HG02798 (cell line): Measurements from ENCODE around the gene BCO2.

Experiments used
- ATAC-seq: cut with Tn5 transposase; IDR thresholded peaks from one replicate; pipeline ENCODE4 v1.9.1; 2021; ENCODE audit warnings: mild to moderate bottlenecking; ENCODE audit not compliant: unreplicated experiment, poor library complexity

The BCO2 gene

GRCh38 chr11:112237451-112237850 lies 62.1 kb downstream of the BCO2 start:
- no peak for ATAC-seq

GRCh38 chr11:112238041-112238440 lies 62.7 kb downstream of the BCO2 start:
- ATAC-seq, result no peak

GRCh38 chr11:112241486-112241885 lies 66.2 kb downstream of the BCO2 start:
- ATAC-seq, result no peak

- no peak for ATAC-seq
These were observed 71.9 kb downstream of the BCO2 start for GRCh38 chr11:112247201-112247600.

GRCh38 chr11:112248201-112248600 lies 72.9 kb downstream of the BCO2 start:
- no peak for ATAC-seq

- ATAC-seq, result no peak
These were observed 74.7 kb downstream of the BCO2 start for GRCh38 chr11:112249871-112250610.

- no peak for ATAC-seq
These were observed 78.4 kb downstream of the BCO2 start for GRCh38 chr11:112253605-112254242.

GRCh38 chr11:112255067-112255720 lies 79.9 kb downstream of the BCO2 start:
- ATAC-seq, result no peak

- ATAC-seq, result no peak
These were observed 85.2 kb downstream of the BCO2 start, which contains the start of gene PLET1 for GRCh38 chr11:112260490-112260889. PLET1 (minus strand) TSS chr11:112260860; CDS start chr11:112260589, 271 bp downstream.

- ATAC-seq, result no peak
These were observed 90.5 kb downstream of the BCO2 start for GRCh38 chr11:112265659-112266409.

- ATAC-seq, result no peak
These were observed 91.1 kb downstream of the BCO2 start for GRCh38 chr11:112266410-112266778.

GRCh38 chr11:112267188-112267591 lies 91.9 kb downstream of the BCO2 start:
- ATAC-seq, result no peak

- no peak for ATAC-seq
These were observed 93.1 kb downstream of the BCO2 start for GRCh38 chr11:112268406-112268805.
